Activated CD4-positive, alpha-beta memory T cell treated with anti-CD3 and anti-CD28 coated beads for 36 hours (primary cell): ENCODE data around the gene SPAG16. TPM values are rescaled to one million over a fixed set of nuclear protein-coding genes. Genes with fewer than 3 reads are reported as not detected.

Source experiments
- CTCF ChIA-PET: fragments of 350-600 bp; sonication (Branson Sonifier 250); formaldehyde crosslinking; loops from one replicate; lab custom pipeline; 2021; ENCODE audit warnings: antibody characterized with exemption, inconsistent platforms; lab: Charles Lee
- POLR2A ChIA-PET: fragments of 350-600 bp; sonication (Branson Sonifier 250); formaldehyde crosslinking; loops from one replicate; lab custom pipeline; 2021; ENCODE audit warnings: antibody characterized with exemption; lab: Charles Lee
- DNase-seq: peaks from one replicate; pipeline ENCODE4 v3.0.0-alpha.2; 2020
- H3K27ac Mint-ChIP-seq: one replicate; pipeline ENCODE4 v1.8.0; 2021; ENCODE audit warnings: mixed read lengths
- H3K27me3 Mint-ChIP-seq: one replicate; pipeline ENCODE4 v1.8.0; 2021; ENCODE audit warnings: mixed read lengths
- H3K36me3 Mint-ChIP-seq: one replicate; pipeline ENCODE4 v1.8.0; 2021; ENCODE audit warnings: mixed read lengths
- H3K4me1 Mint-ChIP-seq: one replicate; pipeline ENCODE4 v1.8.0; 2021; ENCODE audit warnings: low read depth, mixed read lengths
- H3K4me3 Mint-ChIP-seq: one replicate; pipeline ENCODE4 v1.8.0; 2021; ENCODE audit warnings: mild to moderate bottlenecking, mixed read lengths
- H3K9me3 Mint-ChIP-seq: one replicate; pipeline ENCODE4 v1.8.0; 2021; ENCODE audit warnings: mixed read lengths
- intact Hi-C: fragments of 100-400 bp; cut with micrococcal nuclease; formaldehyde crosslinking; loops from one replicate; pipeline ENCODE4 v1.15.1; 2023
- total RNA-seq, 2 experiments: library from RNA; stranded (reverse); gene quantifications; one replicate each; pipeline ENCODE4 v1.2.3, GENCODE V29; 2021

Gene SPAG16
- total RNA-seq, 2 experiments from 2014 or later: 9.1 to 10.4 TPM

GRCh38 chr2:214103276-214104001, 819.2 kb downstream of the SPAG16 start:
- Mint-ChIP-seq H3K9me3 (no peaks in the 10 kb centered on the region), H3K4me1 (no peaks in the 10 kb centered on the region), H3K27ac (no peak overlapping the region), H3K4me3 (no peak overlapping the region), H3K36me3 (no peaks in the 10 kb centered on the region), H3K27me3 (no peaks in the 10 kb centered on the region)
- ChIA-PET CTCF (no interaction called here), POLR2A (no interaction called here)
- intact Hi-C loops: no loop called here
- DNase-seq: no peak

- Mint-ChIP-seq H3K4me3 (no peak overlapping the region), H3K36me3 (no peaks in the 10 kb centered on the region), H3K27ac (no peak overlapping the region), H3K4me1 (no peaks in the 10 kb centered on the region), H3K27me3 (no peaks in the 10 kb centered on the region), H3K9me3 (no peaks in the 10 kb centered on the region)
- DNase-seq: no peak
- POLR2A ChIA-PET: no interaction called here
- intact Hi-C loops: no loop called here
- CTCF ChIA-PET: no interaction called here
Measured at GRCh38 chr2:214104219-214104618, 820.0 kb downstream of the SPAG16 start.

DNA sequence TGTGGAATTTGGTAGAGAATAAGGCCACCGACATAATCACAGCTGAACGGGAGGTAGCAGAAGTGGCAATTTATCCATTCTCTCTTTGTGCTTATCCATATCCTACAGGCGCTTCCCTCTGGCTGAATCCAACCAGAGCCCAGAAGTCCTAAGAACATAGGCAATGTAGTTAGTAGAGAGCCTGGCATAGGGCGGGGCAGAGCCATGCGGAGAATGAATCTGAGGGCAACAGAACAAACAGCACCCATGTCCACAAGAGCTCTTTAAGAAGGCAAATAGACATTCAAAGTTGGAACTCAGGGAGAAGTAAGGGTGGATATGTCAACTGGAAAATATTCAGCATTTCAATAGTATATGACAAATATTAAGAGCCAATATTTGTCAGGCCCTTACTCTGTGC, 820.7 kb downstream of the SPAG16 start:
- no peaks in the 10 kb centered on the region for H3K27me3 Mint-ChIP-seq
- no peak for DNase-seq
- POLR2A ChIA-PET: interaction anchor here (0.6 kb wide), 1 partner anchor 1195 kb away, joined by 3 read pairs; no protein-coding TSS in a partner anchor
- no peak overlapping the region for H3K4me3 Mint-ChIP-seq
- H3K9me3 Mint-ChIP-seq: no peaks in the 10 kb centered on the region
- CTCF ChIA-PET: no interaction called here
- intact Hi-C loops: no loop called here
- H3K27ac Mint-ChIP-seq: no peak overlapping the region
- H3K4me1 Mint-ChIP-seq: no peaks in the 10 kb centered on the region
- no peaks in the 10 kb centered on the region for H3K36me3 Mint-ChIP-seq

- H3K27ac Mint-ChIP-seq: no peak overlapping the region
- H3K36me3 Mint-ChIP-seq: no peaks in the 10 kb centered on the region
- H3K9me3 Mint-ChIP-seq: peaks cover 14% of the 10 kb centered on the region
- H3K4me3 Mint-ChIP-seq: no peak overlapping the region
- CTCF ChIA-PET: no interaction called here
- no peaks in the 10 kb centered on the region for H3K27me3 Mint-ChIP-seq
- intact Hi-C loops: no loop called here
- POLR2A ChIA-PET: no interaction called here
- DNase-seq: no peak
- H3K4me1 Mint-ChIP-seq: no peaks in the 10 kb centered on the region
Measured at GRCh38 chr2:214107726-214108125, 823.5 kb downstream of the SPAG16 start.

GRCh38 chr2:214108598-214108997, 824.3 kb downstream of the SPAG16 start:
- POLR2A ChIA-PET: no interaction called here

DNA sequence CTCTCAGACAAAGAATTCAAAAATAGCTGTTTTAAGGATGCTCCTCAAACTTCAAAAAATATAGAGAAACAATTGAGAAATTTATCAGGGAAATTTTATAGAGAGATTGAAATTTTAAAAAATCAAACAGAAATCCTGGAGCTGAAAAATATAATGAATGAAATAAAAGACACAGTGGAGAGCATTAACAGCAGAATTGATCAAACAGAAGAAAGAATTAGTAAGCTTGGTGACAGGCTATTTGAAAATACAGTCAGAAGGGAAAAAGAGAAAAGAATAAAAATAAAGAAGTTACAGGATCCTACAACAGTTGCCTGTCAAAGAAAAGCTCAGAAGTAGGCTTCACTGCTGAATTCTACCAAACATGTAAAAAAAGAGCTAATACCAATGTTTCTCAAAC, 832.8 kb downstream of the SPAG16 start:
- H3K27me3 Mint-ChIP-seq: no peaks in the 10 kb centered on the region
- H3K27ac Mint-ChIP-seq: no peak overlapping the region
- ChIA-PET CTCF (no interaction called here), POLR2A (no interaction called here)
- no peaks in the 10 kb centered on the region for H3K4me1 Mint-ChIP-seq
- H3K36me3 Mint-ChIP-seq: peaks cover 2% of the 10 kb centered on the region
- intact Hi-C loops: no loop called here
- H3K4me3 Mint-ChIP-seq: no peak overlapping the region
- DNase-seq: no peak
- peaks cover 23% of the 10 kb centered on the region for H3K9me3 Mint-ChIP-seq

More at GRCh38 chr2:214108598-214108997, 824.3 kb downstream of the SPAG16 start:
- no peak for DNase-seq
- intact Hi-C loops: no loop called here
- no peaks in the 10 kb centered on the region for H3K36me3 Mint-ChIP-seq
- no peaks in the 10 kb centered on the region for H3K27me3 Mint-ChIP-seq
- CTCF ChIA-PET: no interaction called here
- no peaks in the 10 kb centered on the region for H3K4me1 Mint-ChIP-seq
- H3K4me3 Mint-ChIP-seq: no peak overlapping the region
- H3K27ac Mint-ChIP-seq: no peak overlapping the region
- H3K9me3 Mint-ChIP-seq: peaks cover 14% of the 10 kb centered on the region

DNA sequence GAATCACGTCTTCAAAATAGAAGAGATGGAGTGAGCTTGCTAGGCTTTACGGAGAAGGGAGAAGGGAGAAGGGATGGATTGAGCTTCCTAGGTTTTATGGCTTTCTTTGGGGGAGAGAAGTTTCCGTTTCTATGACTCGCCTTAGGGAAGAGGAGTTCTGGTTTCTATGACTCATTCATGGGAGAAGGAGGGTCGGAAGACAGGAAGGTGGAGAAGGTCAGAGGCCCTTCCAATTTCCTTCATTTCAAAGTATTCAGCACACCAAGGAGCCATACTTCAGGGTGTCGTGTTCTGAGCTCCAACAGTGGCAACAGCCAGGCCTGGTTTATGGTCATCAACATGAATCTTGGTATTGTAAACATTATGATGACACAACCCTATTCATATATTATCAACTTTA, 841.9 kb downstream of the SPAG16 start:
- H3K27ac Mint-ChIP-seq: no peak overlapping the region
- no peak overlapping the region for H3K4me3 Mint-ChIP-seq
- intact Hi-C loops: no loop called here
- H3K9me3 Mint-ChIP-seq: no peaks in the 10 kb centered on the region
- ChIA-PET CTCF (no interaction called here), POLR2A (no interaction called here)
- no peak for DNase-seq
- no peaks in the 10 kb centered on the region for H3K27me3 Mint-ChIP-seq
- H3K36me3 Mint-ChIP-seq: no peaks in the 10 kb centered on the region
- H3K4me1 Mint-ChIP-seq: no peaks in the 10 kb centered on the region

DNA sequence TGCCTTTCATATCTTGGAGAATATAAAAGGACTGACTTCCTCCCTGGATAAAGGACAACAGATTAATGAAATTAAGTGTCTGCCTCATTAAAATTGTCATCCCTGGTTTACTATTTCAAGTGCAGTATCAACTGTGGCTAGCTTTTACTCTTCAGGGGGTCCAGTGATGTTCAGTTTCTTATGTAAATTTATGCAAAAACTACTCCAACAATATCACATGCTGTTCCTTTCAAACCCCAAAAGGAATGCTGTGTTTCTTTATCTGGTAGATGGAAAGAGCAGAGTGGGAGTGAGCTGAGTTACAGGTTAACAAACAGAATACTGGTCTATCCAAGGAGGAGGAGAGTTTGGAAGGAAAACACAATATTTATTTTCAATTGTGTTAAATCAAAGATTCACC, 842.9 kb downstream of the SPAG16 start:
- CTCF ChIA-PET: interaction anchor here (1.6 kb wide), 1 partner anchor 9 kb away, joined by 3 read pairs; no protein-coding TSS in a partner anchor
- POLR2A ChIA-PET: no interaction called here
- no peaks in the 10 kb centered on the region for H3K4me1 Mint-ChIP-seq
- no peaks in the 10 kb centered on the region for H3K27me3 Mint-ChIP-seq
- DNase-seq: no peak
- intact Hi-C loops: no loop called here
- H3K27ac Mint-ChIP-seq: no peak overlapping the region
- H3K4me3 Mint-ChIP-seq: no peak overlapping the region
- no peaks in the 10 kb centered on the region for H3K36me3 Mint-ChIP-seq
- no peaks in the 10 kb centered on the region for H3K9me3 Mint-ChIP-seq

GRCh38 chr2:214127571-214127970, 843.3 kb downstream of the SPAG16 start:
- H3K27ac Mint-ChIP-seq: no peak overlapping the region
- no peaks in the 10 kb centered on the region for H3K27me3 Mint-ChIP-seq
- DNase-seq: no peak
- POLR2A ChIA-PET: no interaction called here
- H3K4me1 Mint-ChIP-seq: no peaks in the 10 kb centered on the region
- intact Hi-C loops: no loop called here
- H3K9me3 Mint-ChIP-seq: no peaks in the 10 kb centered on the region
- H3K4me3 Mint-ChIP-seq: no peak overlapping the region
- H3K36me3 Mint-ChIP-seq: no peaks in the 10 kb centered on the region
- CTCF ChIA-PET: interaction anchor here (1.6 kb wide), 1 partner anchor 8 kb away, joined by 3 read pairs; no protein-coding TSS in a partner anchor

GRCh38 chr2:214128040-214128439, 843.8 kb downstream of the SPAG16 start:
- ChIA-PET POLR2A (no interaction called here), CTCF (interaction anchor here (1.6 kb wide), 1 partner anchor 8 kb away, joined by 3 read pairs; no protein-coding TSS in a partner anchor)
- Mint-ChIP-seq H3K27ac (no peak overlapping the region), H3K27me3 (no peaks in the 10 kb centered on the region), H3K36me3 (no peaks in the 10 kb centered on the region), H3K9me3 (no peaks in the 10 kb centered on the region), H3K4me1 (no peaks in the 10 kb centered on the region), H3K4me3 (no peak overlapping the region)
- no peak for DNase-seq
- intact Hi-C loops: no loop called here

- ChIA-PET POLR2A (no interaction called here), CTCF (no interaction called here)
- no peak overlapping the region for H3K4me3 Mint-ChIP-seq
- no peak for DNase-seq
- no peaks in the 10 kb centered on the region for H3K4me1 Mint-ChIP-seq
- no peak overlapping the region for H3K27ac Mint-ChIP-seq
- intact Hi-C loops: no loop called here
- H3K9me3 Mint-ChIP-seq: no peaks in the 10 kb centered on the region
- no peaks in the 10 kb centered on the region for H3K27me3 Mint-ChIP-seq
- H3K36me3 Mint-ChIP-seq: no peaks in the 10 kb centered on the region
Measured at GRCh38 chr2:214130114-214130513, 845.9 kb downstream of the SPAG16 start.

DNA sequence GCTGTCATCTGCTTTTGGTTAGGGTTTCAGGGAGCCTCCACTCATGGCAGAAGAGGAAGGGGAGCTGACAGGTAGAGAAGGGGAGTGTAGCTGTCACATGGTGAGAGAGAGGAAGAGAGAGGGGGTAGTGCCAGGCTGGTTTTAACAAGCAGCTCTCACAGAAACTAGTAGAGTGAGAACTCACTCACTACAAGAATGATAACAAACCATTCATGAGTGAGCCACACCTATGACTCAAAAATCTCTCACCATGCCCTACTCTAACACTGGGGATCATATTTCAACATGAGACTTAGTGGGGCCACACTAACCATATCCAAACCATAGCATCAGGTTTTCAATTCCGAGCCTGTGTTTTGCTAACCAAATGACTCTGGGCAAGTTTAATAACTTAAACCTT, 851.7 kb downstream of the SPAG16 start:
- ChIA-PET POLR2A (no interaction called here), CTCF (interaction anchor here (1.2 kb wide), 1 partner anchor 8 kb away, joined by 3 read pairs; no protein-coding TSS in a partner anchor)
- H3K27ac Mint-ChIP-seq: no peak overlapping the region
- H3K4me1 Mint-ChIP-seq: no peaks in the 10 kb centered on the region
- no peaks in the 10 kb centered on the region for H3K36me3 Mint-ChIP-seq
- H3K9me3 Mint-ChIP-seq: no peaks in the 10 kb centered on the region
- no peaks in the 10 kb centered on the region for H3K27me3 Mint-ChIP-seq
- no peak for DNase-seq
- intact Hi-C loops: no loop called here
- no peak overlapping the region for H3K4me3 Mint-ChIP-seq

DNA sequence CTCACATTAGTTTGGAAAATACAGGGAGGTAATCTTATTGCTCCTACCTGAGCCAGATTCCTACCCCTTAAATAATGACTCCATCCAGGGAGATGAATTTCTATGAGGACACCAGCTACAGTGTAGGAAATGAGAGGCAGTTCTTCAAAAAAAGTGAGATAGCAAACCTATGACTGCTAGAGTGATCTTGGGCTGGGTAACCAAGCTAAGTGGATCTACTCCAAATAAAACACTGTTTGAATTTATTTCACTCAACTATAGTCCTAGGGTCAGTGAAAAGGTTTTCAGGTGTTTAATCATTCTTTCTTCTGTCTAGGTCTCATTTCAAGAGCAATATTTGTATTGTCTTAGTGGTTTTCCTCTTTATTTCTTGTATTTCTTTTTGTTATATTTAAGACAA, 854.5 kb downstream of the SPAG16 start:
- POLR2A ChIA-PET: no interaction called here
- Mint-ChIP-seq H3K36me3 (no peaks in the 10 kb centered on the region), H3K27me3 (no peaks in the 10 kb centered on the region), H3K9me3 (no peaks in the 10 kb centered on the region), H3K4me1 (no peaks in the 10 kb centered on the region), H3K4me3 (no peak overlapping the region), H3K27ac (no peak overlapping the region)
- no peak for DNase-seq
- CTCF ChIA-PET: no interaction called here
- intact Hi-C loops: no loop called here
